Glomerular endothelial cell (primary cell): ENCODE measurements around the gene BMP8B. TPM values are rescaled to one million over a fixed set of nuclear protein-coding genes. Genes with fewer than 3 reads are reported as not detected.

Experiments used
- DNase-seq: peaks from one replicate; pipeline ENCODE4 v3.0.0-alpha.2; 2011; ENCODE audit warnings: low read depth, low spot score; ENCODE audit errors: extremely low read depth
- total RNA-seq: library from RNA; depleted of rRNA; stranded (reverse); fragments of >200 nt; gene quantifications from 2 replicates; pipeline ENCODE4 v1.2.3, GENCODE V29; 2015

The BMP8B gene
- total RNA-seq, 1 donor from 2014 or later = not detected

GRCh38 chr1:39761016-39761415, 27.6 kb downstream of the BMP8B start:
- no peak for DNase-seq

DNA sequence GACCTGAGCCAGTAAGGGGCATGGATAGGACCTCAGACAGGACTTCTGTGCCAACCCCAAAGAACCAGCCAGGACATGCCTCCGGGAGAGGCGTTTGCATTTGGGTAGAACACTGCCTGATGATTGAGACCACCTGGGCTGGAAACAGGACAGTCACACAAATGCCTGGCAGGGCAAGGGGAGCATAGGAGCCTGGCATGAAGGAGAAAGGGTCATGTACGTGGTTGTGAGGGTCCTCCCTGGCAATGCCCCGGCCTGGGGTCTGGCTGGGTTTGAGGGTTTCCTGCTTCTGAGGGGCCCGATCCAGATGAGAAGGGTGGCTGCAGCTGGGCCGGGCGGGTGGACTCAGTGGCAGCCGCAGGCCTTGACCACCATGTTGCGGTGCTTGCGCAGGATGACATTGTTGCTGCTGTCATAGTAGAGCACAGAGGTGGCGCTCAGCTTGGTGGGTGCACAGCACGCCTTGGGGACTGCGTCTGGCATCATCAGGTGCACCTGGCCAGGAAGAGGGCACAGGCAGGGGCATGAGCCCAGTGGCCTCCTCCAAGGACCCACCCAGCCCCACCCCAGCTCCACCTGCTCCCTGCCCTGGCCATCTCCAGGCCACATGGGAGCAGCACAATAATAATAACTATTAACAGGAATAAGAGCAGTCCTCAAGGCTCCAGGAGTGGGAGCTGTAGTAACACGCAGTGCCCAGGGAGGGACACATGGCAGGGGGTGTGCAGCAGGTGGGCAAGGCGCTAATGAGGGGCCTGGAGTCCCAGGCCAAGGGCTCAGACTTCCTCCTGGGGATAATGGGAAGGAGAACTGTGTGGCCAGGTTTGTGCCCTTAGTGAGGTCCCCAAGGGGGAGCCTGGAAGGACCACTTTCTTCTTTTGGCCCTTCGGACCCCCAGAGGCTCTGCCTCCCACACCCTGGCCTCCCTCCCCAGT, 28.3 kb downstream of the BMP8B start:
- no peak for DNase-seq

GRCh38 chr1:39759436-39759726, 29.3 kb downstream of the BMP8B start:
- DNase-seq = no peak

DNA sequence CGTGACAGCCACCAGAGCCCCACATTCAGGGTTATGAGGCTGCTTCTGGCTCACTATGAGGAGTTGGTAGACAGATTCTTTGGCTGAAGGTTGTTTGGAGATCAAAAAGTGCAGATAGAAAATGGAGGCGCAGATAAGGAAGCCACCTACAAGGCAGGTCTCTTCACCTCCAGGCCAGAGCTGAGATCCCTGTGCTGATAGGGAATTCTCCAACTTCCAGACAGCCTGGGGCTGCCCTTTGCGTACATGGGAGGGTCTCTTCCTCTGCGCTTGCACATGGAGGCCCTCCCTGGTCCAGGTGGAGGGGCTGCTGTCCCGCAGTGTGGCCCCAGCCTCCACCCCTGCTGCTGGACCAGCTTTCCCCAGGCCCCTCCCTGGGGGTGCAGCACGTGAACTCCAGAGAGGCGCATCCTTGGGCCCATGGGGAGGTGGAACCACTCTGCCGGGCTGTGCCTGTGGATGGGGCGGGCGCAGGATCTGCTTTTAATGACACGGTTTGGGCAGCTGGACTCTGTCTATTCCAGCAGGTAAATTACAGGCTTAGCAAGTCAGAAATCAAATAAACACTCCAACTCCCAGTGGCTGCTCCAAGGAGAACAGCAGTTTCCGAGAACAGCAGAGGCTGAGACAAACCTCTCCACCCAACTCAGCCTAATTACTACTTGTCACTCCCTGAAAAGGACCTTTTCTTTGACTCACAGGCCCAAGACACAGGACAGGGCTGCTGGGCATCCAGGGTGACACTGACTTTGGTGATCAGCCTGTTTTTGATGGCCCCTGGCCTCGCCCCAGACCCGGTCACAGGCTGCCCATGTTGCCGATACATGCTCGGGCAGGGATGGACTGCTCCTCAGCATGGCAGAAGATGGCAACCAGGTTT, 29.9 kb downstream of the BMP8B start:
- no peak for DNase-seq

- DNase-seq = no peak
Measured at GRCh38 chr1:39757501-39757900, 31.2 kb downstream of the BMP8B start.

GRCh38 chr1:39755965-39756659, 32.6 kb downstream of the BMP8B start:
- DNase-seq = no peak

DNA sequence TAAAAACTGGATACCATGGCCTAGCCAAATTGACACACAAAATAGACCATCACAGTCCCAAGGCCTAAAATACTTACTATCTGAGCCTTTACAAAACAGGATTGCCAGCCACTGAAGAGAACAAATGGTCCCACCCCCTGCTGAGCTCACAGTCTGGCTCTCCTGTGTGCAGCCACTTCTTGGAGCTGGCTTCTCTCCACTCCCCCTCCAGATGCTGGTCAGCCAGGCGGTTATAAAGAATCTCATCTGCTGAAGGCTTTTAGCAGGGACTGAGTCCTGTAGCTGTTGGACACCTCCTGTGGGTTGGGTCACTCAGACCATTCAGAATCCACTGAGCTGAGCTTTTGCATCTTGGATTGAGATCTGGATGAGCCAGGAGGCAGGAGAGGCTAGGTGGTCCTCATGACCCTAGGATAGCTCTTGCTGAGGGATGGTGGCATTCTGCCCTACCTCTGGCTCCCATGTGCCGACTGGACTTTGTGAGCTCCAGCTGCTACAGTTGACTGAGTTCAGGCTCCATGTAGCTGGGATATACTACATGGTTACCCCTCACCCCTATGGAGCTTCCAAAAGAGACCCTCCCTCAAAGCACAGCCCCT, 33.7 kb downstream of the BMP8B start:
- DNase-seq = no peak

DNA sequence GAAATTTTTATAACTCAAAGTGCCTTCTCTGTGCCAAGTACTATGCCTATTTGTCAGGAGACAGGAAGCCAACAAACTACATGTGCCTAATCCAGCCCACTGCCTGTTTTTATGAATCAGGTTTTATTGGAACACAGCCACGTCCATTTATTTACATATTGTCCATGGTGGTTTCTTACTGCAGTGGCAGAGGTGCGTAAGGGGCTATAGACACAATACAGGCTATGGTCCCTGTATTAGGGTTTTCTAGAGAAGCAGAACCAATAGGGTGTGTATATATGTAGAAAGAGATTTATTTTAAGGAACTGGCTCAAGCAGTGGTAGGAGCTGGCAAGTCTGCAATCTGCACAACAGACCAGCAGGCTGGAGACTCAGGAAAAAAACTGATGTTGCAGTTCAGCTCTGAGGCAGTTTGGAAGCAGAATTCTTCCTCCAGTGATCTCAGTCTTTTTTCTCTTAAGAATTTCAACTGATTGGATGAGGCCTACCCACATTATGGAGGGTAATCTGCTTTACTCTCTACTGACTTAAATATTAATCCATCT, 34.6 kb downstream of the BMP8B start:
- DNase-seq = peak; percentile 50

- no peak for DNase-seq
Measured at GRCh38 chr1:39753132-39754025, 35.3 kb downstream of the BMP8B start.

- no peak for DNase-seq
Measured at GRCh38 chr1:39752703-39753102, 36.0 kb downstream of the BMP8B start.

DNA sequence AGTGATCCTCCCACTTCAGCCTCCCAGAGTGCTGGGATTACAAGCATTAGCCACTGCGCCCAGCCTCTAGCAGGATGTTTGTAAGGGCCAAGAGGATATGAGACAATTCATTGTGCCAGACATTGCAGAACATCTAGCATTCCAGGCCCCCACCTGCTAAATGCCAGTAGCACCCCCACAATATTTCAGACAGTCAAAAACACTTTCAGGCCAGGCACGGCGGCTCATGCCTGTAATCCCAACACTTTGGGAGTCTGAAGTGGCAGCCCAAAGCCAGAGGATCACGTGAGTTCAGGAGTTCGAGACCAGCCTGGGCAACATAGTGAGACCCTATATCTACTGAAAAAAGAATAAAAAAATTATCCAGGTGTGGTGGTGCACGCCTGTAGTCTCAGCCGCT, 37.1 kb downstream of the BMP8B start:
- DNase-seq = no peak

GRCh38 chr1:39745016-39745670, 43.5 kb downstream of the BMP8B start:
- DNase-seq = no peak

GRCh38 chr1:39738622-39739366, 49.9 kb downstream of the BMP8B start, which contains the start of gene PPIE:
Gene PPIE, plus strand, starts transcription at chr1:39738882. Its CDS starts 19 bp downstream, at chr1:39738901.
- no peak for DNase-seq

- no peak for DNase-seq
Measured at GRCh38 chr1:39737546-39738169, 51.0 kb downstream of the BMP8B start.

DNA sequence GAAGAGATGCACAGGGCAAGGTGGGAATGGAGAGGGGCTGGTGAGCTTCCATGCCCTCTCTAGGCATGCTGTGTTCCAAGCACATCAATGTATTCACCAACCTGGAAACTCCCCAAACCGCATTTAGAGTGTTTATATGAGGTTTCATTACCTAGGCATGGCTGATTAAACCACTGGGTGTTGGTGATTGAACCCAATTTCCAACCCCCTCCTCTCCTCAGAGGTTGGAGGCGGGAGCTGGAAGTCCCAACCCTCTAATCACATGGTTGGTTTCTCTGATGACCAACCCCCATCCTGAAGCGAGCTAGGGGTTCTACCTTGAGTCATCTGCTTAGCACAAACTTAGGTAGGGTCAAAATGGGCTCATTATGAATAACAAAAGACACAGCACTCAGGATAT, 52.9 kb downstream of the BMP8B start:
- no peak for DNase-seq

DNA sequence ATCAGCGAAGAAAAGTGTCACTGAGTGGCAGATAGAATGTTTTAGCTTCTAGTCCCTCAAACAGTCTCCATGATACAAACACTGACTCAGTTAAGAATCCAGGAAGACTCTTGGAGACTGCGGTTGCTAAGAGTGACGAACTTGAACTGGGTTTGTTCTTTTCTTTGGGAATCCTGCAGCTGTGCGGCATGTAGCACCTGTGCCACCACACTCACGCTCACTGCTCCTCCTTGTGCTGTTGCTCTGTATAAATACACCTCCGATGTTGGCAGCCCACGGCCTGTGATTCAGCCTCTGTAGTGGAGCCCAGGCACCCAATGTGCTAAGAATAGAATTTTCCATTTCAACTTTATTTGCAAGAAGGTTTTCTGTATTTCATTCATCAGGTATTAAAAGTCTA, 55.5 kb downstream of the BMP8B start:
- DNase-seq = no peak

DNA sequence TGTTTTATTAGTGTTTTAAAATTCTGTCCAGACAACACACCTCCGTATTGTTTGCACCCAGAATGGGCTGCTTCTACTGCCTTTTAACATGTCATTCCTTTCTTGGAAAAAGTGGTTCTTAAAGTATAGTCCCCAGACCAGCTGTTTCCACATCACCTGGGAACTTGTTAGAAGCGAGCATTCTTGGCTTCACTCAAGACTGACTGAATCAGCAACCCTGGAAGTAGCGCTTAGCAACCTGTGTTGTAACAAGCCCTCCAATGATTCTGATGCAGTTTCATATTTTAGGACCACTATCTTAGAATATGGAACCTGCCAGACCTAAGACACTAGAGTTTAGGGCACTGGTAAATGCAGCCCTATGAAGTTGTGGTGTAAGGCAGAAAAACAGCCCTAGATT, 55.9 kb downstream of the BMP8B start:
- no peak for DNase-seq

GRCh38 chr1:39729842-39730241, 58.8 kb downstream of the BMP8B start:
- no peak for DNase-seq
